ENCODE results near the gene SV2A. TPM values are rescaled to one million over a fixed set of nuclear protein-coding genes. Genes with fewer than 3 reads are reported as not detected.

Gene SV2A
- polyA plus RNA-seq, 1 experiment: 25.4 TPM

DNA sequence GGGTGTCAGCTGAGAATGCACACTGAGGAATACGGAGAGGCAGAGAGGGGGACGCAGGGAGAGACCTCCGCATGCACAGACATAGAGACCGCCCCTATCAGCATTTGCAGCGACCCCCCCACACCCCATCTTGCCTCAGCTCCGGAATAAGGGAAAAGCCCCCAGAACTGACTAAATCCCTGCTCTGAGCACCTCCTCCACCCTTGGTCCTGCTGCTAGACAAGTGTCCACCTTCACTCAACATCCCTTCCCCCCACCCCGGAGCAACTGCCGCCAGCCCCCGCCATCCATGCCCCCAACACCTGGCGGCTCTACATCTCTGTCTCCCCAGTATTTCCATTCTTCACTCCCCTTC lies 769 bp downstream of the SV2A start:
- no peak for DNase-seq (ENCODE audit: low read depth)
- POLR2A ChIA-PET: no interaction called here
- CTCF ChIA-PET: no interaction called here
- Histone ChIP-seq H3K4me3 (ENCODE audit: low read depth, low read length) (peak overlapping the region; percentile 65), H3K36me3 (ENCODE audit: control insufficient read depth, insufficient read depth, low read length) (no peaks in the 10 kb centered on the region), H3K27me3 (ENCODE audit: control insufficient read depth, insufficient read depth, low read length) (no peaks in the 10 kb centered on the region)
- TF ChIP-seq, protein P1, sequence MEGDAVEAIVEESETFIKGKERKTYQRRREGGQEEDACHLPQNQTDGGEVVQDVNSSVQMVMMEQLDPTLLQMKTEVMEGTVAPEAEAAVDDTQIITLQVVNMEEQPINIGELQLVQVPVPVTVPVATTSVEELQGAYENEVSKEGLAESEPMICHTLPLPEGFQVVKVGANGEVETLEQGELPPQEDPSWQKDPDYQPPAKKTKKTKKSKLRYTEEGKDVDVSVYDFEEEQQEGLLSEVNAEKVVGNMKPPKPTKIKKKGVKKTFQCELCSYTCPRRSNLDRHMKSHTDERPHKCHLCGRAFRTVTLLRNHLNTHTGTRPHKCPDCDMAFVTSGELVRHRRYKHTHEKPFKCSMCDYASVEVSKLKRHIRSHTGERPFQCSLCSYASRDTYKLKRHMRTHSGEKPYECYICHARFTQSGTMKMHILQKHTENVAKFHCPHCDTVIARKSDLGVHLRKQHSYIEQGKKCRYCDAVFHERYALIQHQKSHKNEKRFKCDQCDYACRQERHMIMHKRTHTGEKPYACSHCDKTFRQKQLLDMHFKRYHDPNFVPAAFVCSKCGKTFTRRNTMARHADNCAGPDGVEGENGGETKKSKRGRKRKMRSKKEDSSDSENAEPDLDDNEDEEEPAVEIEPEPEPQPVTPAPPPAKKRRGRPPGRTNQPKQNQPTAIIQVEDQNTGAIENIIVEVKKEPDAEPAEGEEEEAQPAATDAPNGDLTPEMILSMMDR (IDR thresholded peaks at IDR 0.05; ENCODE audit: insufficient read depth, low read depth, low read length): no peak

DNA sequence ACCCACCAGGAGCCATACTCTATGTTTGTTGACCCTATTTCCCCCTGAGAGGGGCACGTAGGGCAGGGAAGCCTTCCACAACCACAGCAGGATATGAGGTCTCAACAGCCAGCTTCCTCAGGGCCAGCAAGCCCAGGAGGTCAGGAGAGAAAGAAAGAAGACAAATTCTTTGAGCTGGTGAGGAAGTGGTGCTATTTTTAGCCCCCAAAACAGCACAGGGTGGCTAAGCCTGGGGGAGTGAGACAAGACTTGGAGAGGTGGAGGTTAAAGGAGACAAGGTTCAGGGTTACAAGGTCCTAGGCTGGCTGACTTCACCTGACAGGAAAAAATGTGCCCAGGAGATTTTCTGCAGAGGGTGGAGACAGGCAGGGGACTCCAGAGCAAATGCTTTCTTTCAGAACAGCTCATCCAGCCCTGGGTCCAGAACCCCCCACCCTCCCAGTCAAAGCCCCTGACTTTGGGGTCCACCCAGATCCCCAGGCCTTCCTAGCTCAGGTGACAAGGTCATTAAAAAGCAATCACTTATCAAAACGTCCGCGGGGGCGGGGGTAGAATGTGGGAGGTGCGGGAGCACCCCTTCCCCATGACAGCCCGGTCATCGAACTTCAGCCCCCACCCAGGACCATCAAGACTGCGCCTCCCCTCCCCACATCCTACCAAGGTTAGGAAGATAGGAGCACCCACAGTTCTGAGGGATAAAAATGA lies 1.3 kb downstream of the SV2A start:
- Histone ChIP-seq H3K4me3 (ENCODE audit: low read depth, low read length) (peak overlapping the region; percentile 65), H3K36me3 (ENCODE audit: control insufficient read depth, insufficient read depth, low read length) (0 out of 2 replicates have a peak, but pooled peaks cover 1% of the 10 kb centered on the region), H3K27me3 (ENCODE audit: control insufficient read depth, insufficient read depth, low read length) (no peaks in the 10 kb centered on the region)
- CTCF ChIA-PET: interaction anchor here (2.5 kb wide), 1 partner anchor 11 kb away, joined by 10 read pairs; no protein-coding TSS in a partner anchor
- TF ChIP-seq, protein P1 (IDR thresholded peaks at IDR 0.05; ENCODE audit: insufficient read depth, low read depth, low read length): no peak
- DNase-seq (ENCODE audit: low read depth): no peak
- POLR2A ChIA-PET: interaction anchor here (1.0 kb wide), 1 partner anchor 28 kb away, joined by 4 read pairs; a partner anchor contains a TSS

DNA sequence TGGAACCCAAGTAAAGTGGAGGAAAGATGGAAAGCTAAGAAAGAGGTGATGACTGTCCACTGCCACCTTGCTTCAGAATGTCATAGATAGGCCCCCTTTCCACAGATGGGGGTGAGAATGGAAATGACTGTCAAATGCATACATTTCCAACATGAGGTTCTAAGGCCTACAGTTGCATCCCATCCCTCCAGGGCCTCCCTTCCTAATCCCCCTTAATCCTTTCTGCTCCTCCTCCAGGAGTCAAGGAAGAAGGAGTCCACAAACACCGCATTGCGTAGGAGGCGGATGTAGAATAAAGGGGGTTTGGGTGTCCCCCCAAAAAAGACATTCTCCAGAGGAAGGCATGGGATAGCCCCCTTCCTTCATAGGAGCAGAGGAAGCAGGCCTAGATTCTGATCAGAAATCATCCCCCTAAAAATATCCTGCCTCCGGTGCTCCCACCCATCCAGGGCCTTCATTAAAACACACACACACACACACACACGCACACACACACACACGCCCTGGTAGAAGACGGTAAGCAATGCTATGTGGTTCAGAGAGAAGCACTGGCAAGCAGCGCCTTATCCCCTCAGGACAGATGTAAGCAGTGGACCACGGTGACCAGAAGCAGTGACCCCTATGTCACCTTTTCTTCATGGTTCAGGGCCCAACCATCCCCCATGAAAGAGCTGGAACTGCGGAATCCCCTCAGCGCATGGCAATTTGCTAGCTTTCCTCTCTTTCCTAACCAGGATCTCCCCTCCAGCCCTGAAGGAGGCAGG lies 2.0 kb downstream of the SV2A start:
- no peak overlapping the region for H3K4me3 ChIP-seq (ENCODE audit: low read depth, low read length)
- POLR2A ChIA-PET: interaction anchor here (1.0 kb wide), 1 partner anchor 27 kb away, joined by 4 read pairs; a partner anchor contains a TSS
- no peaks in the 10 kb centered on the region for H3K27me3 ChIP-seq (ENCODE audit: control insufficient read depth, insufficient read depth, low read length)
- H3K36me3 ChIP-seq (ENCODE audit: control insufficient read depth, insufficient read depth, low read length): 0 out of 2 replicates have a peak, but pooled peaks cover 3% of the 10 kb centered on the region
- CTCF ChIA-PET: interaction anchor here (2.5 kb wide), 1 partner anchor 11 kb away, joined by 10 read pairs; no protein-coding TSS in a partner anchor
- TF ChIP-seq, protein P1 (IDR thresholded peaks at IDR 0.05; ENCODE audit: insufficient read depth, low read depth, low read length): no peak
- no peak for DNase-seq (ENCODE audit: low read depth)

DNA sequence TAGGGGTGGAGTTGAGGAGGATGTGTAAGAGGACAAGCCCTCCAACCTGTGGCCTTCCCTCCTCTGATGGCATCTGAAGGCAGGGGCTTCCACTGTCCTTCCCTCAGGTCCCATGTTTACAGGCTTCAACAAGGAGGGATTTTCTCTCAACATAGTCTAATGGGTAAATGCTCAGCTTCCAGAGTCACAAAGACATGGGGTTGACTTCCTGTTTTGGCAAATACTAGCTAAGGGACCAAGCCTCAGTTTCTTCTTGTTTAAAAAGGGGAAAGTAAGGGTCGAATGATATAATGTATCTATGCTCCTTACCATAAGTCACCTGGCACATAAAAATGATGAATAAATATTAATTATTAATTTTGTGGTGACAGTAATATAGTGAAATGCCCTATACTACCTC lies 3.1 kb downstream of the SV2A start:
- TF ChIP-seq, protein P1 (IDR thresholded peaks at IDR 0.05; ENCODE audit: insufficient read depth, low read depth, low read length): no peak
- Histone ChIP-seq H3K36me3 (ENCODE audit: control insufficient read depth, insufficient read depth, low read length) (0 out of 2 replicates have a peak, but pooled peaks cover 3% of the 10 kb centered on the region), H3K4me3 (ENCODE audit: low read depth, low read length) (no peak overlapping the region), H3K27me3 (ENCODE audit: control insufficient read depth, insufficient read depth, low read length) (no peaks in the 10 kb centered on the region)
- POLR2A ChIA-PET: no interaction called here
- DNase-seq (ENCODE audit: low read depth): no peak
- CTCF ChIA-PET: interaction anchor here (2.5 kb wide), 1 partner anchor 10 kb away, joined by 10 read pairs; no protein-coding TSS in a partner anchor

DNA sequence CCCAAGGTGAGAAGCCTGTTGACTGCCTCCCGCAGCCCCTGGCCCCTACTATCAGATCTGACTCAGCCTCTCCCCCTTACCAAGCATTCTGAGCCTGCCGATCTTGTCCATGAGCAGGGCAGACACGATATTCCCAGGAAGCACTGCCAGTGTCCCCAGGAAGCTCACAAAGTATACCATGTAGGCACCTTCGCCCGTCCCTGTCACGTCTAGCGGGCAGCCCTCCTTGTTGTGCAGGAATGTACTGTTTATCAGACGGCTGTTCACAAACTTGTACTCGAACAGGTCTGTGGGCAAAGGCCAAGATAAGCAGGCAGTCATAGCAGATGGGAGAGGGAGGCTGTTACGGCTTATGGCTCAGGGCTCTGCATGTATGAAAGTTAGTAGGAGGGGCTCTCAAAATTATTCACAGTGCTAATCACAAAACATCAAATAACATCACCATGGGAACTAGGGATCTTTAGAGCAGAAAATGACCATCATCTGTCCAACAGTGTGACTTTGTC lies 11.0 kb downstream of the SV2A start:
- H3K27me3 ChIP-seq (ENCODE audit: control insufficient read depth, insufficient read depth, low read length): no peaks in the 10 kb centered on the region
- DNase-seq (ENCODE audit: low read depth): no peak
- POLR2A ChIA-PET: no interaction called here
- H3K4me3 ChIP-seq (ENCODE audit: low read depth, low read length): no peak overlapping the region
- peaks cover 7% of the 10 kb centered on the region; the same call in 1 of the 2 replicates for H3K36me3 ChIP-seq (ENCODE audit: control insufficient read depth, insufficient read depth, low read length)
- CTCF ChIA-PET: no interaction called here
- TF ChIP-seq, protein P1 (IDR thresholded peaks at IDR 0.05; ENCODE audit: insufficient read depth, low read depth, low read length): no peak

All from BJ (cell line).